Gastrocnemius medialis (tissue), 4 donors: ENCODE measurements around the gene CHEK2.

ENCODE experiments used
- CTCF ChIP-seq, 5 experiments: fragments of 450-650 bp in 3 of 5; fragments of 200-600 bp in 2 of 5; sonication (generic) in 2 of 5; IDR thresholded peaks in 4 of 5; conservative IDR thresholded peaks in 1 of 5; 1 replicate in 4 of 5; 2 replicates in 1 of 5; pipeline ENCODE4 v1.5.1; 2016 to 2019; ENCODE audit warnings: antibody characterized with exemption in 5 of 5, mild to moderate bottlenecking in 3 of 5, moderate library complexity in 3 of 5
- POLR2A ChIP-seq, 2 donors: fragments of 450-650 bp; IDR thresholded peaks; one replicate each; pipeline ENCODE4 v1.6.1; 2017; ENCODE audit warnings: antibody characterized with exemption in 2 of 2, mild to moderate bottlenecking in 2 of 2, moderate library complexity in 2 of 2

- TF ChIP-seq POLR2A (IDR thresholded peaks at IDR 0.05) (no peak), CTCF (IDR thresholded peaks at IDR 0.05 in 4 of 5, conservative IDR thresholded peaks at IDR 0.05 in 1 of 5) (no peak)
Observed at GRCh38 chr22:28743852-28744251, 2.2 kb upstream of the CHEK2 start.
